Brain pericyte (primary cell): ENCODE measurements around the gene MAD2L1BP.
A peak's percentile ranks its signal among the peaks of the same experiment; 100 is the strongest.

Source experiments
- DNase-seq: peaks from one replicate; pipeline ENCODE4 v3.0.0-alpha.2; 2012; ENCODE audit warnings: low read depth, low spot score

The MAD2L1BP gene

DNA sequence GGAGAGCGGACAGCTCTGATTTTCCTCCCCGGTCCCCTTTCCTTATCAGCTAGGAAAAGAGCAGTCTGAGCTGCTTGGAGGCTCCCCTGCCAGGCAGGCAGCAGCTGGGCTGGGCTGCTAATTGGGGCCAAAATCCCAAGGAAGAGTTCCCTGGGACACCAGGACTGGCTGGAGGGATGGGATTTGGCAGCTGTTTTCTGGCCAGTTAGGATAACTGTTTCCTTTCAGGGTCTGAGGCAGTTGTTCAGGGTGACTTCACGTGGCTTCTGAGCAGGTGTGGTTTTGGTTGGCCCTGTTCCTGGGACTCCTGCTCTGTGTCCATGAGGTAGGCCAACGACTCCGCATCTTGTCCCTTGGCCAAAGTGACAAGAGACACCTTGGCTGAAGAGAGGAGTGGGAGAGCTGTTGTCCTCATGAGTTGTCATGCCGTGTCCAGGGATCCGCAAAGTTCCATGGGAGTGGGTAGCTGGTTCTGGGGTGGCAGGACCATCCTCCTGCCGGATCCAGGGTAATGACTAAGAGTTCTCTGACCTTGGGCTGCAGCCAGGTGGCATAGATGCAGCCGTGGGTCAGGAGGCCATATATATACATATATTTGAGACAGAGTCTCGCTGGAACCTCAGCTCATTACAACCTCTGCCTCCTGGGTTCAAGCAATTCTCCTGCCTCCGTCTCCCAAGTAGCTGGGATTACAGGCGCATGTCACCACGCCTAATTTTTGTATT, 30.7 kb downstream of the MAD2L1BP start:
- DNase-seq = no peak

DNA sequence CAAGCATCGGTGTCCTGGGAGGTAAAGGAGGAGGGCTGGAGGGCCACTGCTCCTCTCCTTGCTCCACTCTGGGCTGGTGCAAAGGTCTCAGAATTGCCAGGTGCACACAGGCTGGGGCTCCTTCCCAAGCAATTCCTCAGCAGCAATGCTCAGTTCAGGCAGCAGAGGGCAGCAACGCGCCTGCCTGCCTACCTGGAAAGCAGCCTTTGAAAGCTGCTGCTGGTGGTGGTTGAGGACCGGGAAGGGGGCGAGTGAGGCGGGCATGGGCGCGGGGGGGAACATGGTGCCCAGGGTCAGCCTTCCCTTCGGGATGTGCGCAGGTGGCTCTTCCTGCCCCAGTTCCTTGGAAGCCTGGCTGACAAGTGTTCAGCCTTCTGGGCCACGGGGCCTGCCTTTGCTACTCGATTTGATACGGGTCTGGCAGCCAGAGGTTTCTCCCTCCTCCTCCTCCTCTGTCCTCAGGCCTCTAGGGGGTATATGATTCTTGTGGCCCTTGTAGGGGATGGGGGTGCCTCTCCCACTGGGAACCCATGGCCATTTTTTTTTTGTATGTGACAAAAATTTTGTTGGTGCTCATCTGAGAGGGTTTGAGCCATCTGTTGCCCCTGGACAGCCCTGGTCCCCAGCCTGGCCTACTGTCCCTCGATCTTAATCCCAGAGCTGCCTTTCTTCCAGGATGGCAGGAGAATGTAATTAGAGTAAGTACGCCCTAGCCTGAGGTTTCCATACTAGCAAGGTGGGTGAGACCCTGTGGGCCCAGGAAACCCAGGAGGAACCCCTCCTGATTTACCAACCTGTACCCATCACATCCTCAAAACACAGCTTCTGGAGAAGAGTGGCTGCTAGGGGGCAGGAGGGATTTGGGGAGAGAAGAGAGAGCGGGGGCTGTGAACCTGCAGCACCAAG, 31.9 kb downstream of the MAD2L1BP start:
- peak; percentile 56 for DNase-seq

DNA sequence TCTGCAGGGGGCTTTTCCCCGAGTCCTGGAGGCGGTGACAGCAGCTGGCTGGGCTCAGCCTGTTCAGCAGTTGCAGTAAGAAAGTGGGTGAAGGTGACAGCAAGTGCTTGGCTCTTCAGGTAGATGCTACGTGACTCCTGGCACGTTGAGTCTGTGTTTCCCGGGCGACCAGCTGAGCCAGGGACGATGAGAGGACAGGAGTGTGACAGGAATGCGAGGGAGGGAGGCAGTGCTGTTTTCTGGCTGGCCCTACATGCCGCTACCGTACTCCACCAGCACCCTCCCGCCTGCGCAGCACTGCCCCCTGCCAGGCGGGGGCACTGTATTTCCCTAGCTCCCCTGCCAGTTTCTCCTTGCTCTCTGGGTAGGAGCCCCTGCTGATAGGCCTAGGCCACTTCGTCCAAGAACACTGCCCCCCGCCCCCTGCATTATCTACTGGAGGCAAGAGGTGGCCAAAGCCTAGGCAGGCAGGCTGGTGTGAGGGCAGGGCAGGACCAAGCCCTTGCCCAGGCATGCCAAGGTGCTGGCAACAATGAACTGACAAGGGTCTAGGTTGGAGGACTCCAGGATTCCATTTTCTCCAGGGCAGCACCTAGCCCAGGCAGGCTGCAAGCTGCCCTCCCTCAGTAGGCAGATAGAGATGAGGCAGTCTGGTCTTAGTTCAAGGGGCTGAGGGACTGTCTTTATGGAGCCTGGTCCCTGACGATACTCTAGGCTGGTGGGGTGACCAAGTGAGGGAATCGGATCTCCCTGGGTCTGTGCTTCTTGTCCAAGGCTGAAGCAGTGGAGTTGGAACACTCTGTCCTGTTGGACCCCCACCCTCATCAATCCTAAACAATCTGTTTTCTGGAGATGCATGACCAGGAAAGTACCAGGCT, 32.8 kb downstream of the MAD2L1BP start:
- no peak for DNase-seq

DNA sequence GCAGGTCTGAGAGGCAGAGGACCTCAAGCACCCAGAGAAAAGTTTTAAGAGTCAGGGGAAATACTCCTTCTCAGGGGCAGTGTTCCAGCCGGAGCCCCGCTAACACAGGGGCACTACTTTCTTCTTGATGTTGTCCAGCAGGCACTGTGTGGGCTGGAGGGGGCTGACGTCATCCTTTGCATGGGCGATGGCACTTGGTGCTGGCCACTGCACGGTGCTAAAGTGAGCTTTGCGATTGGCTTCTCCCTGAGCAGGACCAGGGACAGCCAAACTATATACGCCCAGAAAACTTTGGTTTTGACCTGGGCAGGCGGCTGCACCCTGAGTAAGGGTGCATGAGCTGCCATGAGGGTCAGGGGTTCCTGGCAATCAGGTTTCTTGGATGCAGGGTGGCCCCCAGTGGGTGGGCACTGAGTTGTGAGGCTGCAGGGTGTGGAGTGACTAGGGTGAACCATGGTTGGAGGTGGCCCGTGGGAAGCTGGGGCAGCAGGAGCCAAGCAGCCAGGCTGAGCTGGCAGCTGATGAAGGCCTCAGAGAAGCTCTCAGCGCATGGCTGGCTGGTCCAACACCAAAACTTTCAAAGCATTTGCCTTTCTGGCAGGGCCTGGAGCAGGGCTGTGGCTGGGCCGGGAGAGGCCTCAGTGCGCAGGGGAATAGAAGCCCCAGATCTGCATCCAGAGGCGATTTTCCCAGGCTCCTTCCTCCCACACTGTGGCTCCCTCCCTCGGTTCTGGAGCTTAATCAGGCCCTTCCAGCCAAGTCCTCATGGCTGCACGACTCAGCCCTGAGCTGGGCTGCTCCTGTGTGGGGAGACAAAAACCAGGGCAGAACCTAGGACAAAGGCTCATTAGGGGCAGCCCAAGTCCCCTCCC, 33.6 kb downstream of the MAD2L1BP start:
- no peak for DNase-seq

DNA sequence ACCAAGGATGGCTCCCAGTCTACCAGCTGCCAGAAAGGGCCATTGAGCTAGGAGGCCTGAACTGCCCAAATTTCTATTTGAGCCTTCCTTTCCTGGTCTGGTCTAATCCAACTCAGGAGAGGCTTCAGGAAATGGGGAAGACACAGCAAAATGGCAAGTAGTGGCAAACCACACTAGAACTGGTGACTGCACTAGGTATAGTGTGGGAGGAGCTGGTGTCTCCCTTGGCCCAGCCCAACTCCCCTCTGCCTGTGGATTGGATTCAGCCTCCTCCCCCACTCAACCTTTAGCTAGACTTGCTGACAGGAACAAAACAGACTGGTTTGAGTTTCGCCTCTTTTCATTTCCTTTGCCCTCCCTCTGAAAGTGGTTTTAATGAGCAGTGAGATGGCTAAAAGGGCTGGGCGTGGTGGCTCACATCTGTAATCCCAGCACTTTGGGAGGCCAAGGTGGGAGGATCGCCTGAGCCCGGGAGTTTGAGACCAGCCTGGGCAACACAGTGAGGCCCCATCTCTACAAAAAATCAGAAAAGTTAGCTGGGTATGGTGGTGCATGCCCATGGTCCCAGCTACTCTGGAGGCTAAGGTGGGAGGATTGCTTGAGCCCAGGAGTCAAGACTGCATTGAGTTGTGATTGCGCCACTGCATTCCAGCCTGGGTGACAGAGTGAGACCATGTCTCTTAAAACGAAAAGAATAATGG, 34.4 kb downstream of the MAD2L1BP start:
- no peak for DNase-seq

DNA sequence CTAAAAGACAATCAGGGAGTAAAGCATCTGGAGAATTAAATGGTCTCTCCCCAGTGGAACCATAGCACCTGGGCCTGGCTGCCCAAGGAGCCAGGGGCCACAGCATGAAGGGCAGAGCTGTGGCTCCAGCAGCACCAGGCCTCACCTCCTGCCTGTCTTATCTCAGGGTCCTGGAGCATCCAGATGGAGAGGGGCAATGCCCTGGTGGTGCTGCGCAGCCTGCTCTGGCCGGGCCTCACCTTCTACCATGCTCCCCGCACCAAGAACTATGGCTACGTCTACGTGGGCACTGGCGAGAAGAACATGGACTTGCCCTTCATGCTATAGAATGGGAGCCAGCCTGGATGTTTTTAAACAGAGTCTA, 35.0 kb downstream of the MAD2L1BP start:
- DNase-seq = no peak

DNA sequence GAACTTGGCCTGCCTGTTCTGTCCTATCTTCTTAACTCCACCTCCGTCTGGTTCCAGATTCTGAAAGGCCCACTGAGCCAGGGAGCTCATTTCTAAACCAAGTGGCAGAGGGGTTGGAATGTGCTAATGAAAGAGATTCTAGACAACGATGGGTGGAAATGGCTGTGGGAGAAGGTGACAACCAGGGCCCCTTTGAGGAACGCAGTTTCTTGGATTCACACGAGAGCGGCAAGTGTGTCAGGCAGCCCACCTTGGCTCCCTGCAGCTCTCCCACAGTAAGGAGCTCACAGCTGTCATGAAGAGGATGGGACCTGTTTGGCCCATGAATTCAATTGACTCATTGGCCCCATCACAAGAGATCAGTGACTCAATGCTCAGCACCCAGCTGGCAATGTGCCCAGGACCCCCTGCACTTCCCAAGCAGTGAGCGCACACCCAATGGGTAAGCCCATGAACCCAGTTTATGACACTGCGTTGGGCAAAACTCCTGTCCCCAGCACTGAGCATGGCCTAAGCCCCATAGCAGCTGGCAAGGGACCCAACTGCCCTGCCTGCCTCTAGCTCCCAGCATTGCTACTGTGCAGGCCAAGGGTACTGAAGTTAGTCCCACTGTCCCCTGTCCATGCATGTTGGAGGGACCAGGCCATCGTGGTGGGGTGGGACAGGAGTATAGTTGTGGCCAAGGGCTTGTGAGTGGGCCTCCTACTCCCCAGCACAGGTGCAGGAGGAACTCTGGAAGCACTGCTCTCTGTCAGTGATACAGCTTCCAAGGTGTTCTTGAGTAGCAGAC, 35.6 kb downstream of the MAD2L1BP start:
- no peak for DNase-seq

DNA sequence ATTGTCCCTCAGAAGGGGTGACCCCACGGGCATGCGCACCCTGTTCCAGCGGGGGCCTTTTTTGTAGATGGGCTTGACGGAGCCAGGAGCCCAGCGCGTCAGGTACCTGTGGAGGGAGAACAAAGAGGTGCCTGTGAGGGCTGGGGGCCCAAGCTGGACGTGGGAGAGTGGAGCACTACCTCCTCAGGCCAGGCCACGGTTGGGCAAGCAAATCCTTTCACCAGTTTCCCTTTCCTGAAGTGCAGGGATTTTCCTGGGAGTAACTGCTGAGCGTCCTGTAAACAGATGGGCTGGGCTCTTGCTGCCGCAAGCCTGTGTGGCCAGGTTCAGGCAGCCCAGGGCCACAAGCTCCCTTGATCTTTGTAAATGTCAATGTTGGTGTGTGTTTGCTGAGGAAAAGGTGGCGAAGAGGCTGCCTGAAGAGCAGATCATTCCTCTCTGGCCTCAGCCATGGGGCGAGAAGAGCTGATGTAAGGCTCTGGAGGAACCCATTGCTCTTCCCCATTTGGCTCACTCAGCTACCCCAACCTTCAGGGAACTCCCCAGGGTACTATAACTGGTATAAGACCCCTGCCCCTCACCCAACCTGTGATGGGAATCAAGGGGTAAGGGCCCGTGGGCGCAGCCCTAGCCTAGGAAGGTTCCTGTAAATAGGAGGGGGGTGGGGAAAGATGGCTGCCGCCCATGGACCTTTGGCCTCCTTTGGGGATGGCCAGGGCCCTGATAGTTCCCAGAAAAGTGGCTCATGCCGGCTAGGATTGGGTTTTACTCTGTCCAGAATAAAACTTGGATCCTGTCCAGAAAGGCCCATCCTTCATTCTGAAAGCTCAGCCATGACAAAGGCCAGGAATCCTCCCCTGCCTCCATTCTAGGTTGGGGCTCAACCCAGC, 36.4 kb downstream of the MAD2L1BP start:
- no peak for DNase-seq

DNA sequence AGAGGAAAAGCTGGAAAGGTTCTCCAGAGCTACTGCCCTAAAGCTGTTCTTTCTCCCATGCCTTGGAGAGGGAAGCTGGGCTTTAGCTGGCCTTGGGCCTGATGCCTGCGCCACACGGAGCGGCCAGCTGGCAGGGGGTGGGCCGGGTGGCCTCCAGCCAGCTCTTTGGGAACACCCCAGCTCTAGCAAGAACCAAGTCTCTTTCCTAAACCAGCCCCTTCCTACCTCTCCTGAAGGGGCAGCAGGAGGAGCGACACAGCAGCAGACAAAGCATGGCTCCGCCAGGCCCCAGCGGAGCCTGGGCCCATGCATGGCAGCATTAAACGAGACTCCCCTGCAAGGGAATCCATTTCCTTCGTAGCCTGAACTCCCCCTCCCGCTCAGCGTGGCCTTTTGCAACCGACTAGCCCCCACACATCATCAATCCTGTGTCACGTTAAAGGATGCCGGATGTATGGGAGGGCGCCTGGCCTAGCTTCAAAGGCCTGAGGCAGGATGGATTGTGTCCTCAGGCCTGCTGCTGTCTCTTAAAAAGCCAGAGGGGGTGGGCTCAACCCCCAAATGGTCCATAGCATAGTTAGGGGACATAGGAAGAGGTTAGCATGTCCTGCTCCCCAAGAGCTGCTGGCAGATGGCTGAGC, 37.9 kb downstream of the MAD2L1BP start:
- DNase-seq = no peak

DNA sequence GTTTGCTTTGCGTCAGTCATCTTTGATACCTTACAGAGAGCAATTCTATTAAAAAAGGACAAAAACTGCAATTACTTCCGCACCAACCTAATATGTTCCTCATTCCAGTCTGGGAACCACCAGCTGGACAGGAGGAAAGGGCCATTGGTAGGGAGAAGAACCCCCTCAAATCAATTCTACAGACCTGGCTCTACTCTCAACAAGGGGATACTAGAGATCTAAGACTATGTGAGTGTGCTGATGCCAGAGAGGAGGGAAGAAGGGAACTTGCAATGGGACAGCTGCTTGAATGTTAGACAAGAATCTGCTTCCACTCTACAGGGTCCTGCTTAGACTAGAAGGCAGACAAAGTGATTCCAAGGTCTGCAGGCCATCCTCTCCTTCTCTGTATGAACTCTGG, 38.7 kb downstream of the MAD2L1BP start:
- DNase-seq = no peak

DNA sequence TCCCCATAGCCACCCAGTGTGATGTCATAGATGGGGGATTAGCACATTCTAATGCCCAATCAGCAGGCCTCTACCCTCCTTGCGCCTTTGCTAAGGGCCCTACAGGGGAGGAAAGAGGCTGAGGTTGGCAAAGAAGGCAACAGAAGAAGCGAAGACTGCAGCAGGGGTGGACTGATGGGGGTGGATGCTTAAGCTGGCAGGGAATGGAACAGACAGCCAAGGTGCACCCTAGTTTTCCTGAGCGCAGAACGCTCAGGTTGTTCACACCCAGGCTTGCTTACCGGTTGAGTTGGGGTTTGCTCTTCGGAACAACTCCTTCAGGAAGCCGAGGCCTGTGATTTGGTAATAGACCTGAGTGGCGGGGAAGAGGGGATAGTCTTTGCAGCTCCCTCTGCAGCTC, 39.3 kb downstream of the MAD2L1BP start:
- no peak for DNase-seq

DNA sequence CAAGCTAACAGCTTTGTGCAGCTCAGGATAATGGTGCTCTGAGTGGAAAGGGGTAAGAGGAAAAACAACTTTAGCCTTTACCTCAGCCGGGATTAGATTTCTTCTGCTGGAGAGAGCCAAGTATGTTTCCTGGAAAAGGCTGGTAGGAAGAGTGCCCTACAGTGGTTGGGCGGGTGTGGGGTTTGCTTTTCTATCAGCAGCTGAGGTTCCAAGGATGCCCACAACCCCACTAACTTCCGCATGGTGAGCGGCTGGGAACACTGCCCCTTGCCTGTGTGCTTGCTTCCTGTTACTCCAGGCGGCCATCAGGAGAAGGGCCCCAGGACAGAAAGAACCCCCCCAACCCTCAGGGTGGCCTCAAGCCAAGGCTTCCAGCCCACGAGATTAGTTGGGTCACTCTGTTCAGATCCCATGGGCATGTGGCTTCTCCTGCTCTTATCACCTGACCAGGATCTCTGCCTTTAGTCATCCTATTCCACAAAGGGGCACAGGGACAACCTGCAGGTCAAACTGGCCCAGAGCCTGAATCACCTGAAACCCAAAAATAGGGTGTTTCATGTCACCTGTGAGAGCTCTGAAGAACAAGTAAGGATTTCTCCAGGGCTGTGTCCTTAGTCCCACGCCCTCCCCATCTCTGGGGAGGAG, 41.4 kb downstream of the MAD2L1BP start:
- no peak for DNase-seq

DNA sequence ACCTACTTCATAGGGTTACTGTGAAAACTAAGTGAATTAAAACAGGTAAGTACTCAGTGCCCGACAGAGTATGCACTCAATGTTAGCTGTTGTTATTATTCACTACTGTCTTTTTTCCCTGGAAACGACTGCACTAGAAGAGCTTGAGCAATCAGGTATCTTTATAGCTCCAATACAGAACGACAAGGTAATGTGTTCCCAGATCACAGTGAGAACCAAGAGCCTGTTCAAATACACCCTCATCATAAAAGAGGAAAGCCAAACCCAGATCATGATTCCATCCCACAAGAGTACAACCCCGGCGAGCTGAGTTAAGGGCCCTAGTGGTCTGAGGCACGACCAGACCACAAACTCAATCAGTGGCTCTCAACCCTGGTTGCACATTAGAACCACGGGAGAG, 42.1 kb downstream of the MAD2L1BP start:
- DNase-seq = no peak

DNA sequence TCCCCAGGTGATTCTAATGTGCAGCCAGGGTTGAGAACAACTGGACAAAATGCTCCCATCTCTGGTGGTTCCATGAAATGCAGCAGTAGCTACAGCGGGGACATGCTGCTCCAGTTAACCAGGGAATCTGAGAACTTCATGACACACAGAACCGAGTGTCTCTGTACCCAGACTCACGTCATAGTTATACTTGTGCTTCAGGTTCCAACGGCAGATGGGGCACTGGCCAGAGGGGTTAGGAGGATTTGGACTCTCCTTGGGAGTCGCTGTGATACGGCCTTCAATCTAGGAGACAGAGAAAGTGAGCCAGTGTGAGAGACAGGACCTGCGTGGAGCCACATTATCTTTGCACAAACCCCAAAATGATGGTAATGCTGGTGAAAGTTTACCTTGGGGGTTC, 42.7 kb downstream of the MAD2L1BP start:
- DNase-seq = no peak

DNA sequence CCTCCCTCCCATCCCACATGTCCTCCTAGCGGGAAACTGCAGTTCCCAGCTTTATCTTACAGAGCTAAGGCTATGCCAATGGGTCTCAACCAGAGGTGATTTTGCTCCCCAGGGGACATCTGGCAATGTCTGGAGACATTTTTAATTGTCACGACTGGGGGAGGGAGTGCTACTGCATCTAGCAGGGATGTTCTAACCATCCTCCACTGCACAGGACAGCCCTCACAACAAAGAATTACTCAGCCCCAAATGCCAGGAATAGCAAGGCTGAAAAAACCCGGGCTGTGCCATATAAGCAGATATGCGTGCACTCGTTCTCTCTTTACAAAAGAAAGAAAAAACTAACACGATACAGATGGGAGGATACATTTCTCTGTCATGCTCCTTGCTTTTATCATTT, 43.4 kb downstream of the MAD2L1BP start:
- DNase-seq = no peak

DNA sequence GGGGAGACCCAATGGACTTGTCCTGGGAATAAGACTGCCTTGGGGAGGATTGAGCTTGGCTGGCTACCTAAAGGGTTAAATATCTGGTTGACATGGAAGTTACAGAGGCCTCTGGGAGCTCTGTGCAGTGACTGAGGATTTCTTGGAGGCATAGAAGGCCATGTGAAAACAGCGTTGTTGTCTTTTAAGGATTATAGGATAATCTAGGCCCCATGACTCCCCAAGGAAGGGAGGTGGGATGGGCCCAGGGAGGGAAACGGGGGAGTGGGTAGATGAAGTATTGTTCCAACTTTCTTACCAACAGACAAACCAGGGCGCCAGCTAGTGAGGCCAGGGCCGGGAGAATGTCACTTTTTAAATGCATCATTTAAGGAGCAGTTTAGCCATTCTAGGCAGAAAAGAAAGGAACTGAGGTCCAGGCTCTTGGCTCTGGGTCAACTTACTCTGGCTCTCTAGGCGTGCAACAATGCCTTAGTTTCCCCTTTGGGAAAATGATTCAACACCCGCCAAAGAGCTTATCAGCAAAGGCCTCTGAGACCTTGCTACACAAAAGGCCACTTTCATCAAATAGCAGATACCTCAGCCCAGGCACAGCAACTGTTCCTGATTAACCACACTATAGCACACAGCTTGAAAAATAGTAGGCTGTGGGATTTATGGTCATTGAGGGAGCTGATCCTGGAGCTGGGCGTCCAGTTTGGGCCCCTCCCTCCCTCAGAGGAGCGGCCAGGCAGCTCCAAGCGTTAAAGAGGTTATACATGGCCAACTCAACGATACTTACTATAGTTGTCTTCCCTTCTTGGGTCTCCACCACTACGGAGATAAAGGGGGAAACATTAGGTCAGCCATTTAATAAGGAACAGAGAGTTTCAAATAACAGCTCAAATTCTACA, 44.9 kb downstream of the MAD2L1BP start:
- DNase-seq = no peak

DNA sequence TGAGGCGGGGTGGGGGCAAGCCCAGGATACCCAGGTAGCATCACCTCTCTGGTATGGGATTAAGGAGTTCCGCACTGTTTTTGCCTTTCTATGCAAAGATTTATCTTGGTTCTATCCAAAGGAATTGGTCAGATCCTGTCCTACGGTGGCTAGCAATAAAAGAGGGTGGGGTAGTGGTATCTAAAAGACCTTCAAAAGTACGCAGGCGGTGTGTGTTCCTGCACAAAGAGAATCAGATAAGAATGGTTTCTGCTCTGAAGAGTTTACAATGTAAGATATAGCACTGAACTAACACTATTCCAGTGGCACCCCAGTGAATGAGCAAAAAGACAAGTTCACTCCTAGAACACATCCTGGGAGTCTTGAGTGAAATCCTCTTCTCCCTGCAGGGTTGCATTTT, 45.7 kb downstream of the MAD2L1BP start:
- no peak for DNase-seq
